ENCODE data around the gene DIPK1A.
A peak's percentile ranks its signal among the peaks of the same experiment; 100 is the strongest.

The DIPK1A gene

DNA sequence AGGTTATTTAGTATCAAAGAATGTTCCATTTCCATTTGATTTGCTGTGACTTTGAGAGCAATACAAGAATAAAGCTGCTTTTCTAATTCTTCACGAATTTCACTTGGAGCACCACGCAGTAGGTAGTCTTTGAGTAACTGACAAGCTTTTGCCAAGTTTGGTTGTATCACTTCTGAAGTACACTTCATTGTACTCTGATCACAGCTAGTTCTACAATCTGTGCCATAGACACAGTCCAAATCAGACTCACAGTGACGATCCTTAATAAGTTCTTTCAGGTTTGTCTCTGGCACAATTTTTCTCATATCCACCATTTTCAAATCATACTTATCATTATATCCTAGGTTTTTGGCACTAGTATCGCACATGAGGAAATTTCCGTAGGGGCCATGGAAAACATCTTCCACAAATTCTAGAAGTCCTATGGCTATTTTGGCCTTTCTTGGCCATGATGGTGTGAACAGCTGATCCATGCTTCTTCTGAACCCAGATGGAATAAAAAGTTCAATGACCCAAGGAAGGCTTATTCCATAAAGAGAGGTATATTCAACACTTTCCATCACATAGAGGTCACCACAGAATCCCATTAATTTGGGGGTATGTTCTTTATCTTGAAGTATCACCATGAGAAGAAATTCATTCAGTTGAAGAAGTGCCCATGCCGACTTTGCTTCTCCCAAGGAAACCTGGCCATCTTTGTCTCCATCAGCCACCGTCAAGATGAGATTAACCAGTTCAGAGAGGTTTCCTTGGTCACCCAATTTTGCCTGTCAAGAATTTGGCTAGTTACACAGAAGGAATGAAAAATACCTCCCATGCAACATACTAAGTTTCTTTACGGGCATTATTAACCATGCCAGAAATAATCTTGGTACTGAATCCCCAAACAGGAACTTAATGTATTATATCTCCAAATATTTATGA is 117.6 kb downstream of the DIPK1A start:
- no peak for DNase-seq (ENCODE audit: extremely low read depth in 1 of 2, low read depth in 1 of 2)

- no peak for DNase-seq (ENCODE audit: extremely low read depth in 1 of 2, low read depth in 1 of 2)
These were observed 118.2 kb downstream of the DIPK1A start for GRCh38 chr1:92843046-92843423.

- DNase-seq (ENCODE audit: extremely low read depth in 1 of 2, low read depth in 1 of 2): no peak
These were observed 118.9 kb downstream of the DIPK1A start for GRCh38 chr1:92842082-92843045.

DNA sequence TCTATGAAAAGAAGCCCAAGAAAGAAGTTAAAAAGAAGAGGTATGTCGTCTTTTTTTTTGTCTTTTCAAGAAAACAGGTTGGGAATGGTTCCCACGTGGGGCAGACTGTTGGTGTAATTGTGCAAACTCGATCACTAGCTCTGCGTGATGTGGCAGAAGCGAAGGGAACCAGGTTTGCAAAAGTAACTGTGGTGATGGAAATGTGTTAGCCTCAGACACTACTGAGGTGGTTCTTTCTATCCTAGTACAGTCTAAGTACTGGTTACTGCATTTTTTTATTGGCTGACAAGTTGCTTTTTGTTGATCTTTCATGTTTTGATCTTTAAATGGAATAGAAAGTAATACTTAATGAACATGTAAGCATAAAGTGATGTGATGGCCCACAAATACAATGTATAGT is 120.7 kb downstream of the DIPK1A start:
- DNase-seq (ENCODE audit: extremely low read depth in 1 of 2, low read depth in 1 of 2): no peak

- DNase-seq (ENCODE audit: extremely low read depth in 1 of 2, low read depth in 1 of 2): no peak
These were observed 121.8 kb downstream of the DIPK1A start for GRCh38 chr1:92839442-92839841.

DNA sequence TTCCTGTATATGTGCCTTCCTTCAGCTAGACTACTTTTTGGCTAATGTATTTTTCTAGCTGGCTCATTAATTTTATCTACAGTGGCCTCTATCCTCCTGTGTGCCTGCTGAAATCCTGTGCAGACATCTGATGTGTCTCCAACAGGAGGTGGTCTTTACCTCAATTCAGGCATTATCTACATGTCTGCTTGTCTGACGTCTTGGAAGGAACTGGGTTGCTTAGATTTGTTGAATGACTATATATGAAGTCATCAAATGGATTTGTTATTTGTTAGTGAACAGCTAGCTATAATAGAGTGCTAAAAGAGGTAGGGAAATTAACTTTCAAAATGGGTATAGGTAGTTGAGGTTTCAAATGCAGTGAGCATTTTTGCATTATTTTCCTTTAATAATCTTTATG is 122.7 kb downstream of the DIPK1A start:
- no peak for DNase-seq (ENCODE audit: extremely low read depth in 1 of 2, low read depth in 1 of 2)

DNA sequence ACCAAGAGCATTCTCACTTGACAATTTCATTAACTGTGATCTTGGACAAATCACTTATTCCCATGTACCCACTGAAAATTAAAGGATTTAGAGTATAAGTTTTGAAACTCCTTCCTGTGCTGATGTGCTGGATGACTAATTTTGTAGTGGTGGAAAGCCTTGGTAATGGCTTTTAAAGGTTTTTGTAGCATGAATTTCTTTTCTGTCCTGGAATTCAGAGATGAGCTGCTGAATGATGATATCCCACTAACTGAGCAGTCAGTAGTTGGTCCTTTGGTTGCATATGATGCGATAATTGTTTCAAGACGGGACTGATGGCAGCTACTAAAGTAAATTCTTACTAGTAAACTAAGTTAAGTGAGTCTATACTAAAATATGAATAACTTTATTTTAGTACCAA is 124.2 kb downstream of the DIPK1A start:
- no peak for DNase-seq (ENCODE audit: extremely low read depth in 1 of 2, low read depth in 1 of 2)

DNA sequence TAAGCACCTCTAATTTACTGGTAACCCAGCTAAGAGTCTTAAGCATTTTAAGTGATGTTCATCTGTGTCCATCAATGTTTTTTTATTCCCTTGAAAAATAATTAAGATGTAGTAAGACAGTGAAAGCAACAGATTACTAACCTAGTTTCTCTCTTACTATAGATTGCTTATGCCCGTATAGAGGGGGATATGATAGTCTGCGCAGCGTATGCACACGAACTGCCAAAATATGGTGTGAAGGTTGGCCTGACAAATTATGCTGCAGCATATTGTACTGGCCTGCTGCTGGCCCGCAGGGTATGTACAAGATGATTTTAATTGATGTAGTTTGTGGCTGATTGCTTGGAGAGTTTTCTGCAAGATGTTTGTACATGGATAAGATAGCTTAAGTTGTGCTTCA is 126.6 kb downstream of the DIPK1A start:
- no peak for DNase-seq (ENCODE audit: extremely low read depth in 1 of 2, low read depth in 1 of 2)

DNA sequence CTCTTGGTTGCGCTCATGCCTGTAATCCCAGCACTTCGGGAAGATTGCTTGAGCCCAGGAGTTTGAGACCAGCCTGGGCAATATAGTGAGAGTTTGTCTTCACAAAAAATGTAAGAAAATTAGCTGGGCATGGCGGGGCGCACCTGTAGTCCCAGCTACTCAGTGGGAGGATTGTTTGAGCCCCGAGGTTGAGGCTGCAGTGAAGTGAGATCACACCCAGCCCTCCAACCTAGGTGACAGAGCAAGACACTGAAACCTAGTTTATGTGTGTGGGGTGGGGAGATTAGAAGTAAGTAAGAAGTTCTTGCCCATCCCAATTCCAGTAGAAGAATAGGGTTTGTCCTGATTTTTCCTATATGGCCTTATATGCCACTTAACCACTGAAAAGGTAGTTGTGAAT is 127.4 kb downstream of the DIPK1A start:
- no peak for DNase-seq (ENCODE audit: extremely low read depth in 1 of 2, low read depth in 1 of 2)

DNA sequence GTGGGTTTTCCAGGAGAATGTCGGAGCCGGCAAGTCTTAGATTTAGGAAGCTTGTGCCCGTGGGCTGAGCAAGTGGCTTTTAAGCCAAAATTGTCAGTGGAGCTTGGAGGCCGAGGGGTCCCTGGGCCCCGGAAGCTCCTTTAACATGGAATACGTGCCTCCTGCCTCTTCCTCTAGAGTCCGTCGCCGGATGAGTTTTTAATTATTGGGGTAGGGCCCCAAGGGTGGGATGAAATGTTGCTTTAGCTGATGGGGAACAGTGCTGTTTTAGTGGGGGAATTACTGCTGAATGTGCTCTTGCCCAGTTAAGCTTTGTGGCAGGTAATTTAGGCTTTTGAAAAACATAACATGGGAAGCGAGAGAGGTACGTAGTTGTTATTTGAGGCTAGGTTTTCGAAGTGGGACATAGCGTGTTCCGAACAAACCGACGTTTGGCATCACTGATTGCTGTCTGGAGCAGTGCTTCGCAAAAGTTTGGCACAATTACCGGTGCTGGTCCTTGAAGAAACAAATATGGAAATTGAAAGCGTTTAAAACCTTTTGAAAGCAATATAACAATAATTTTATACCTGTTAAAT is 128.6 kb downstream of the DIPK1A start:
- DNase-seq (ENCODE audit: extremely low read depth in 1 of 2, low read depth in 1 of 2): no peak

DNA sequence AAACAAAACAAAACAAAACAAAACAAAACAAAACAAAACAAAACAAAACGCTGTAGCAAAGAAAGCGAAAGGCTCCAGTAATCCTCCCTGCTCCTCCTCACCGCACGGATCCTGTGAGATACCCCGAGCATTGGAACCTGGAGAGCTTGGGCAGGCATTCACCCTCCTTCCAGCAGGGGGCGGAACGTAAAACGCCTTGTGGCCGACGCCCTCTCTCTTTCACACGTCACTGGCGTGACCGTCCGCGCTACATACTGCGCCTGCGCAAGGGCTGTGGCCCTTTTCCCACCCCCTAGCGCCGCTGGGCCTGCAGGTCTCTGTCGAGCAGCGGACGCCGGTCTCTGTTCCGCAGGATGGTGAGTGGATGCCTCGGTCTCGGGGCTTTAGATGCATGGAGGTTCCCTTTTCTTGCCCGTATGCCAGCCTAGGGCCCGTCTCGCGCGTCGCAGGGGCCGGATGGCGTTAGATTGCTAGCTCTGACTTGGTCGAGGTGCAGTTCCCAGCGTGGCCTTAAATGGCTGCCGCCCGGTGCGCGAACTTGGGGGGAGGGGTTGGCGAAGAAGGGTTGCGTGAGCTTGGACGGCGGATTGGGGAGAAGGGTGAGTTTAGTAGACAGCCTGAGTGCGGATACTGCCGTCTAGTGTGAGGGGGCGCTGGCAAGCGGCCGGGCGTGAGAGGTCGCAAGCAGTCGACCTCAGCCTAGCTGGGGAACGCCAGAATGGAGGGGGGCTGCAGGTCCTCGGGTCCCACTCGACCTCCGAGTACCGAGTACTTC is 129.3 kb downstream of the DIPK1A start, which contains the start of gene RPL5:
Gene RPL5 (plus strand): TSS at position 279 of the 775 bp plus-strand sequence. CDS start 75 bp downstream, at position 354.
- peak; percentile 92 to 94 for DNase-seq (ENCODE audit: extremely low read depth in 1 of 2, low read depth in 1 of 2)

DNA sequence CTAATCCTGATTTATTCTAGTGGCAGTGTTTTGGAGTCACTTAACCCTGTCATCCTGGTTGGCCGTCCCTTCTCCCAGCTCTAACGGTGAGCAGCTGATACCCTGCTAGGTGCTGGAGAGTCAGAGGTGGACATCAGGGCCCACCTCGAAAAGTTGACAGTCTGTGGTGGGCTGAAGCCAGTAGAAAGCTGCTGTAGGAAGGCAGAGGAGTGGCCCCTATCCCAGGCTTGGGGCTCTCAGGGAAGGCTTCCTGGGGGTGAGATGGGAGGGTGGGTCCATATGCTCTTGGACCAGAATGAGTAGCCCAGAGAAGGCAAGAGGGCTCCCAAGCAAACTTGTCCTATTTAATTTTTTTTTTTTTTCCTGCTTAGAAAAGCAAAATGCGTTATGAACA is 129.9 kb downstream of the DIPK1A start:
- DNase-seq (ENCODE audit: extremely low read depth in 1 of 2, low read depth in 1 of 2): no peak

- DNase-seq (ENCODE audit: extremely low read depth in 1 of 2, low read depth in 1 of 2): no peak
These were observed 134.5 kb downstream of the DIPK1A start for GRCh38 chr1:92826792-92827191.

GRCh38 chr1:92822879-92823278 is 138.4 kb downstream of the DIPK1A start:
- DNase-seq (ENCODE audit: extremely low read depth in 1 of 2, low read depth in 1 of 2): no peak

DNA sequence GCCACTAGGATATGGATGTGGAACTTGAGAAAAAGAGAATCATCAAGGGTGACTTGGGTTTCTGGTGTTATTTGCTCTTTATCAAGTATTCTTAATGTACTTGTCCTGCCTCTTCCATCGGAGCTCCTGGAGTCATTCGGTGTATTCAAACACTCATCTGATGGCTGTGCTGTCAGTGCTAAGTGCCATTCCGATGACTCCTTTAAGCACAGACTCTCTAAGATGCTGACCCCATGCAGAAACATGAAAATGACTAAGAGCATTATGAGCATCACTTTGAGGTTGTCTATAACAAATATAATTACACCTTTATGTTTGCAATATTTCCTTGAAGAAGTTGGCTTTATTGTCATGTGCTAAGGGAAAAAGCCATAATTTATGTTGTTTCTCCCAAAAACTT is 140.7 kb downstream of the DIPK1A start:
- no peak for DNase-seq (ENCODE audit: extremely low read depth in 1 of 2, low read depth in 1 of 2)

GRCh38 chr1:92820024-92820423 is 141.2 kb downstream of the DIPK1A start:
- DNase-seq (ENCODE audit: extremely low read depth in 1 of 2, low read depth in 1 of 2): no peak

DNA sequence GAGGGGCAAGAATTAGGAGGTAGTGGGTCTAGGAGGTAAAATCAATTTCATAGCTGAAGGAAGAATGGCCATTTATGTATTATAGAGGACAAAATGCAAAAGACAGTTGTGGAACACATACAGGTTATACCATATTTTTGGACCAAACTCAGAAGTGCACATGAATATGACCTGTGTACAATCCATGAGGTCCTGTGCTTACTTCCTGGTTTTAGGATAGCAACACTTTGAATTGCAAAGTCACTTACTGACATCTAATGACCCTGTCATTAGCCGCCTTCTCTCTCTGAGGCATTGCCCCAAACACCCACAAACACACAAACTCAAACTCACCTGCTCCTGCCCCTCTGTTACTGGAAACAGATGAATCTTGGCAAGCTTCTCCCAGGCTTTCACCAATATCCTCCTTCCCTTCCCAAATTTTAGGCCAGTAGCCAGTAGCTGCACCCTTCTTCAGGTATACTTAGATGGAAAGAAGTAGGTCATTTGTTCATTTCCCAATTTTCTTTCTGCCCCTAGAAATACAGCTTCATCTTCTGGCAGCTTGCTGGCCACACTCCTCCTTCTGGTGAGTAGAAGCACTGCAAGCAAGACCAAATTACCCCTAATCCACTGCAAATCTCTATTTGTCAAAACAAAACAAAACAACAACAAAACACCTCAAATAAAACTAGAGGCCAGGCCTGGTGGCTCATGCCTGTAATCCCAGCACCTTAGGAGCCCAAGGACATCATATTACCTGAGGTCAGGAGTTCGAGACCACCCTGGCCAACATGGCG is 143.1 kb downstream of the DIPK1A start:
- DNase-seq (ENCODE audit: extremely low read depth in 1 of 2, low read depth in 1 of 2): no peak

GRCh38 chr1:92817137-92817697 is 144.0 kb downstream of the DIPK1A start:
- DNase-seq (ENCODE audit: extremely low read depth in 1 of 2, low read depth in 1 of 2): no peak

DNA sequence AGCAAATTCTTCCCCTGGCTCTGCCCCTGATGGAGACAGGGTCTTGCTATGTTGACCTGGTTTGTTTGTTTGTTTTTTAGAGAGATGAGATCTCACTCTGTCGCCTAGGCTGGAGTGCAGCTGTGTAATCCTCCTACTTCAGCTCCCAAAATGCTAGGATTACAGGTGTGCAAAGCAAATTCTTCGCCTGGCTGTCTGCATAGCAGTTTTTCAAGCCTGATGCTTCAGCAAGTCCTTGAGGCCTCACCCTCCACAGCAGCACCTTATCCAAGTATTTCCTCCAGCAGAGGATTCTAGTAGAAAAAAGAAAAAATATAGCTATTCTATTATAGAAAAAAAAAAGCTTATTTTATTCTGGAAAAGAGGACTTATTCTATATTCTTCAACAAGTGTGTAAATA is 144.5 kb downstream of the DIPK1A start:
- no peak for DNase-seq (ENCODE audit: extremely low read depth in 1 of 2, low read depth in 1 of 2)

All from activated CD8-positive, alpha-beta memory T cell treated with anti-CD3 and anti-CD28 coated beads for 1 hour (primary cell).